HCT116 (cell line): Measurements from ENCODE around the gene APOD. TPM values are rescaled to one million over a fixed set of nuclear protein-coding genes. Genes with fewer than 3 reads are reported as not detected.
"Not testable (repeated sequence)": the region's sequence is repeated elsewhere in the genome, so short reads cannot be mapped to it uniquely, and the experiment has no call there.

Experiments used
- ATAC-seq: fragments of 200-7000 bp; cut with Tn5 transposase; 2 replicates; pipeline ENCODE4 v1.9.1; 2020; ENCODE audit warnings: mild to moderate bottlenecking, moderate library complexity
- BruUV-seq: library from RNA; stranded (reverse); fragments of 400-500 nt; replicated peaks from 2 replicates; lab custom pipeline; 2021; lab: Mats Ljungman, UMichigan
- CTCF ChIA-PET: fragments of 300-600 bp; sonication (Branson Sonifier 250); formaldehyde crosslinking; loops from one replicate; lab custom pipeline; 2021; ENCODE audit warnings: antibody characterized with exemption; lab: Charles Lee
- POLR2A ChIA-PET: fragments of 300-600, 350-600 bp; sonication (Branson Sonifier 250); formaldehyde crosslinking; loops from one replicate; lab custom pipeline; 2021; ENCODE audit warnings: antibody characterized with exemption; lab: Charles Lee
- RAD21 ChIA-PET, 2 experiments: fragments of 300-600 bp; sonication (Branson Sonifier 250); formaldehyde crosslinking; loops; one replicate each; lab custom pipeline; 2023; ENCODE audit warnings: low total read pairs in 2 of 2; ENCODE audit not compliant: uncharacterized antibody in 2 of 2, unreplicated experiment in 2 of 2, low non-redundant PET in 1 of 2; lab: Charles Lee
- DNase-seq: peaks from one replicate; pipeline ENCODE4 v3.0.0-alpha.2; 2010; ENCODE audit warnings: low read depth, low spot score
- H2AFZ ChIP-seq: fragments of 200-600 bp; shearing (Covaris generic), sonication (generic); 2 replicates; pipeline ENCODE4 v1.6.1; 2017; ENCODE audit warnings: low read depth, mixed run types, mixed read lengths, antibody characterized with exemption, low read length; ENCODE audit not compliant: poor library complexity, severe bottlenecking
- H3K27ac ChIP-seq: 2 replicates; pipeline ENCODE4 v1.5.1; 2012; ENCODE audit warnings: low read depth, low read length
- H3K27me3 ChIP-seq: fragments of 200-600 bp; sonication (generic); 2 replicates; pipeline ENCODE4 v1.6.1; 2016; ENCODE audit warnings: mixed run types, low read length, mixed read lengths; ENCODE audit not compliant: insufficient read depth
- H3K36me3 ChIP-seq, 2 experiments: fragments of 200-500 bp in 1 of 2; fragments of 200-600 bp in 1 of 2; sonication (Bioruptor generic) in 1 of 2; sonication (generic) in 1 of 2; 2 replicates each; pipeline versions ENCODE4 v1.5.1 to v1.6.1; 2014 to 2016; ENCODE audit warnings: low read length in 2 of 2, inconsistent platforms in 1 of 2, mixed read lengths in 1 of 2, mixed run types in 1 of 2; ENCODE audit not compliant: insufficient read depth in 2 of 2, control insufficient read depth in 1 of 2
- H3K4me1 ChIP-seq, 2 experiments: fragments of 200-600 bp in 1 of 2; sonication (generic) in 1 of 2; 2 replicates each; pipeline versions ENCODE4 v1.5.1 to v1.6.1; 2012 to 2017; ENCODE audit warnings: low read length in 2 of 2, inconsistent platforms in 1 of 2, mild to moderate bottlenecking in 1 of 2, mixed read lengths in 1 of 2, mixed run types in 1 of 2, moderate library complexity in 1 of 2; ENCODE audit not compliant: insufficient read depth in 2 of 2, control insufficient read depth in 1 of 2
- H3K4me2 ChIP-seq: fragments of 200-600 bp; sonication (generic); 2 replicates; pipeline ENCODE4 v1.6.1; 2017; ENCODE audit warnings: mixed run types, low read length, mixed read lengths
- H3K4me3 ChIP-seq, 2 experiments: fragments of 200-600 bp in 1 of 2; sonication (generic) in 1 of 2; replicated peaks in 1 of 2; 2 replicates each; pipeline ENCODE4 v1.5.1; 2011 to 2016; ENCODE audit warnings: low read length in 2 of 2, control low read depth in 1 of 2, low read depth in 1 of 2, mild to moderate bottlenecking in 1 of 2, mixed read lengths in 1 of 2, mixed run types in 1 of 2
- H3K79me2 ChIP-seq: fragments of 200-600 bp; sonication (generic); 2 replicates; pipeline ENCODE4 v1.6.1; 2017; ENCODE audit warnings: mild to moderate bottlenecking, mixed run types, low read length, moderate library complexity, mixed read lengths; ENCODE audit not compliant: insufficient read depth
- H3K9ac ChIP-seq: fragments of 200-600 bp; sonication (generic); 2 replicates; pipeline ENCODE4 v1.6.1; 2016; ENCODE audit warnings: low read length, mixed read lengths
- H3K9me2 ChIP-seq: fragments of 200-600 bp; sonication (generic), shearing (Covaris generic); 2 replicates; pipeline ENCODE4 v1.6.1; 2017; ENCODE audit warnings: mixed run types, mild to moderate bottlenecking, moderate library complexity; ENCODE audit not compliant: insufficient read depth
- H3K9me3 ChIP-seq, 2 experiments: fragments of 200-500 bp in 1 of 2; fragments of 200-600 bp in 1 of 2; sonication (Bioruptor generic) in 1 of 2; sonication (generic) in 1 of 2; 2 replicates each; pipeline ENCODE4 v1.6.1; 2014 to 2017; ENCODE audit warnings: low read length in 2 of 2, mixed read lengths in 2 of 2, inconsistent platforms in 1 of 2, low read depth in 1 of 2, mild to moderate bottlenecking in 1 of 2, mixed run types in 1 of 2, moderate library complexity in 1 of 2; ENCODE audit not compliant: control insufficient read depth in 1 of 2, insufficient read depth in 1 of 2
- H4K20me1 ChIP-seq: fragments of 200-600 bp; sonication (generic), shearing (Covaris generic); 2 replicates; pipeline ENCODE4 v1.6.1; 2017; ENCODE audit warnings: mixed run types, mild to moderate bottlenecking, moderate library complexity; ENCODE audit not compliant: insufficient read depth
- intact Hi-C: fragments of 100-400 bp; cut with micrococcal nuclease; formaldehyde crosslinking; loops from 2 replicates; pipeline ENCODE4 v1.10.0; 2022
- total RNA-seq: library from RNA; stranded (reverse); gene quantifications from one replicate; pipeline ENCODE4 v1.2.1, GENCODE V29; 2021; ENCODE audit not compliant: unreplicated experiment

The APOD gene
- total RNA-seq, 1 experiment from 2014 or later: 0.76 TPM

DNA sequence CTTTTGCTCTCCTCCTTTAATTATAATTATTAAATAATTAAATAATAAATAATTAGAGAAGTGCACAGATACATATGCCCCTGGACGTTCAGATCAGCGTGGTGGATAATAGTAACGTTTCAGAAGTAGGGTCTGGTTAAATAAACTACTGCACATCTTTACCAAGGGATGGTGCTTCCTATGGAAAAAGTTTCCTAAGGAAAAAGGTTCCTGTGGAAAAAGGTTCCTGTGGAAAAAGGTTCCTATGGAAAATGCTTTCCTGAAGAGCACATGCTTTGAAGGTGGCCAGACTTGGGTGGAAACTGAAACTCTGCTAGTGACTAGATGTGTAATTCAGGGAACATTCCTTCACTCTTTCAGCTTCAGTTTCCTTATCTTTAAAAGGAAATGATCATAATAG is 37.4 kb upstream of the APOD start:
- H3K27me3 ChIP-seq, POLR2A ChIA-PET, H3K9me3 ChIP-seq, H3K4me3 ChIP-seq, H3K27ac ChIP-seq, H3K9me2 ChIP-seq, BruUV-seq, DNase-seq, H4K20me1 ChIP-seq, H2AFZ ChIP-seq, CTCF ChIA-PET, H3K4me2 ChIP-seq, RAD21 ChIA-PET, H3K36me3 ChIP-seq, H3K79me2 ChIP-seq, H3K4me1 ChIP-seq, ATAC-seq, H3K9ac ChIP-seq: not testable (repeated sequence)
- intact Hi-C loops: loop anchor here (2.0 kb wide), 1 partner anchor 128 kb away; no protein-coding TSS in a partner anchor

DNA sequence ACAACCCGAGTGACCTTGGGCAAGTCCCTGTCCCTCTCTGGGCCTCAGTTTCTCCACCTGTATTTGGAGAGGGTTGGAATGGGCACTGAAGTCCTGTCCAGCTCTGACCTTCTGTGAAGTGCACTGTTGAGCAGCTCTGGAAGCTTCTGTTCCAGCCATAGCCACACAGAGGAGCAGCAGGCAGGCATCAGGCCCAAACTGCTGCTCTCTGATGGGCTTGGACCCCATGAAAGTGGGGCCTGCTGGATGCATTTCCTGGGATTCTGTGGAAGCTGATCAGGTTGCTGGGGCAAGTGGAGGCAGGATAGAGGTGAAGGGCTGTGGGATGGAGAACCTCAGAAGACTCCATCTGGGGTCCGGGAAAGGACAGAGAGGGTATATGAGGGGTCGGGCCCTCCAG is 36.7 kb upstream of the APOD start:
- H3K27ac ChIP-seq, H3K79me2 ChIP-seq, H2AFZ ChIP-seq, RAD21 ChIA-PET, BruUV-seq, H3K9me3 ChIP-seq, ATAC-seq, H3K36me3 ChIP-seq, CTCF ChIA-PET, H3K4me2 ChIP-seq, H3K27me3 ChIP-seq, DNase-seq, POLR2A ChIA-PET, H3K4me1 ChIP-seq, H3K4me3 ChIP-seq, H3K9me2 ChIP-seq, H3K9ac ChIP-seq, H4K20me1 ChIP-seq: not testable (repeated sequence)
- intact Hi-C loops: loop anchor here (2.0 kb wide), 1 partner anchor 128 kb away; no protein-coding TSS in a partner anchor

DNA sequence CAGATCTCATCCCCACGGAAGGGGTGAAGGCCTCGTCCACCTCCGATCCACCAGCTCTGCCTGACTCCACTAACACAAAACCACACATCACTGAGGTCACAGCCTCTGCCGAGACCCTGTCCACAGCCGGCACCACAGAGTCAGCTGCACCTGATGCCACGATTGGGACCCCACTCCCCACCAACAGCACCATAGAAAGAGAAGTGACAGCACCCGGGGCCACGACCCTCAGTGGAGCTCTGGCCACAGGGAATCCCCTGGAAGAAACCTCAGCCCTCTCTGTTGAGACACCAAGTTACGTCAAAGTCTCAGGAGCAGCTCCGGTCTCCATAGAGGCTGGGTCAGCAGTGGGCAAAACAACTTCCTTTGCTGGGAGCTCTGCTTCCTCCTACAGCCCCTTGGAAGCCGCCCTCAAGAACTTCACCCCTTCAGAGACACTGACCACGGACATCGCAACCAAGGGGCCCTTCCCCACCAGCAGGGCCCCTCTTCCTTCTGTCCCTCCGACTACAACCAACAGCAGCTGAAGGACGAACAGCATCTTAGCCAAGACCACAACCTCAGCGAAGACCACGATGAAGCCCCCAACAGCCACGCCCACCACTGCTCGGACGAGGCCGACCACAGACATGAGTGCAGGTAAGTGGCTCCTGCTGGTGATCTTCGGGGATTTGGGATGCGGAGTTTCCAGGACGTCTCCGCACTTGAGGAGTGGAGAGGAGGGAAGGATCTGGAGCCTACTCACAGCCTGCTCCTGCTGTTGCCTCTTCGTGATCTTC is 36.0 kb upstream of the APOD start:
- RAD21 ChIA-PET, H3K4me2 ChIP-seq, H3K9me2 ChIP-seq, POLR2A ChIA-PET, H3K4me3 ChIP-seq, DNase-seq, H2AFZ ChIP-seq, H3K27me3 ChIP-seq, H3K9me3 ChIP-seq, BruUV-seq, H3K27ac ChIP-seq, ATAC-seq, H3K79me2 ChIP-seq, H3K9ac ChIP-seq, H4K20me1 ChIP-seq, H3K36me3 ChIP-seq, CTCF ChIA-PET, H3K4me1 ChIP-seq: not testable (repeated sequence)
- intact Hi-C loops: loop anchor here (2.0 to 5.0 kb wide), 2 partner anchors 103 to 129 kb away; partner anchors contain the start of gene MUC20

DNA sequence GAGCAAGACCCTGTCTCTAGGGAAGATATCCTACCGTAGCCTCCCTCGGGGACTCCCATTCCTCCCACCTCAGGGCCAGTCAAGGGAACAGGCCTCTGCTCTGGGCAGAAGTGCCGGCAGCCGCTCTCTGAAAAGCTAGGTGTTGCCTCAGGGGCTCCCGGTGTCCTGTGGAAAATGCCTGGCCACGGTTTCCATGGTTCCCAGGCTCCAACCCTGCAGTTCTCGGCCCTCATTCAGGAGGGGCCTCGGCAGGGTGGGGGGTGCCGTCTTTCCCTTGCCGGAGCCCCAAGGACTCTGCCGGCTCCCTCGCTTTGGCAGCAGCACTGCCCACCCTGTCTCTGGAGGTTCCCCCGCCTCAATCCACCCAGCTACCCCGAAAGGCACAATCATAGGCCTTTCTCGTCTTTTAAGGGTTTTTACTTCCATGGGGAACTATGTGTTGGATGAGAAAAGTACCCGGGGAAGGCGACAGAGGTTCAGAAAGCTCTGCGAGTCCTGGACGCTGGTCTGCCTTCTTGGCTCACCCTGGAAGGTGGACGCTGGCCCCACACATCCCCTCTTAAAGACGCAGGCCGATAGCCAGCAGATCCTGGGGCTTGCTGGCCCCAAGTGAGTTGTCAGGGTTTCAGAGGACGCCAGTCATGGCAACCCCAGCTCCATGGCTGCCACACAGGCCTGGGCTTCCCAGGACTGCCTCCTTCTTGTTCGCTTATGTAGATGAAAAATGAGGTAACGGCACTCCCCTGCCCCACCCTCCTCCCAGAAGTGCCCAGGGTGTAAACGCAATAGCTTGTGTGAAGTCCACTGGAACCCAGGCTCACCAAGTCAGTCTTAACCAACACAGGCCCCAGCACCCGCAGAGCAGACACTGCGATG is 34.3 kb upstream of the APOD start:
- intact Hi-C loops: loop anchor here (5.0 kb wide), 1 partner anchor 104 kb away; the partner anchor contains the start of gene MUC20
- BruUV-seq, H2AFZ ChIP-seq, H3K36me3 ChIP-seq, ATAC-seq, H4K20me1 ChIP-seq, H3K4me2 ChIP-seq, RAD21 ChIA-PET, H3K27ac ChIP-seq, H3K9me2 ChIP-seq, H3K4me3 ChIP-seq, POLR2A ChIA-PET, H3K27me3 ChIP-seq, H3K79me2 ChIP-seq, H3K9ac ChIP-seq, CTCF ChIA-PET, H3K4me1 ChIP-seq, DNase-seq, H3K9me3 ChIP-seq: not testable (repeated sequence)
